NT2/D1 (cell line): ENCODE results near the gene PCDHGB2.
"Not testable (repeated sequence)": the region's sequence is repeated elsewhere in the genome, so short reads cannot be mapped to it uniquely, and the experiment has no call there.

Experiments
- DNase-seq: peaks from one replicate; pipeline ENCODE4 v3.0.0-alpha.2; 2011; ENCODE audit warnings: low read depth, low spot score
- H3K27me3 ChIP-seq: 2 replicates; pipeline ENCODE4 v1.6.0; 2011; ENCODE audit warnings: mild to moderate bottlenecking; ENCODE audit not compliant: insufficient read length, insufficient read depth
- H3K36me3 ChIP-seq: 2 replicates; pipeline ENCODE4 v1.6.1; 2011; ENCODE audit warnings: mild to moderate bottlenecking, low read length, mixed read lengths; ENCODE audit not compliant: insufficient read depth, insufficient read length
- H3K4me1 ChIP-seq: 2 replicates; pipeline ENCODE4 v1.5.1; 2011; ENCODE audit not compliant: insufficient read depth, insufficient read length
- H3K4me3 ChIP-seq: 2 replicates; pipeline ENCODE4 v1.5.1; 2011; ENCODE audit warnings: low read depth; ENCODE audit not compliant: insufficient read length
- H3K9ac ChIP-seq: 2 replicates; pipeline ENCODE4 v1.6.0; 2011; ENCODE audit warnings: low read depth; ENCODE audit not compliant: insufficient read length
- H3K9me3 ChIP-seq: 2 replicates; pipeline ENCODE4 v1.5.1; 2011; ENCODE audit warnings: mild to moderate bottlenecking, low read length; ENCODE audit not compliant: insufficient read depth
- SUZ12 ChIP-seq: IDR thresholded peaks from 2 replicates; pipeline ENCODE4 v1.6.1; 2011; ENCODE audit not compliant: insufficient read length, insufficient read depth; ENCODE audit errors: extremely low read depth
- YY1 ChIP-seq: IDR thresholded peaks from 2 replicates; pipeline ENCODE4 v1.6.1; 2011; ENCODE audit not compliant: insufficient read length, insufficient read depth
- ZNF274 ChIP-seq: IDR thresholded peaks from 2 replicates; pipeline ENCODE4 v1.6.1; 2011; ENCODE audit warnings: mild to moderate bottlenecking, low read depth, low read length

The PCDHGB2 gene

GRCh38 chr5:141326088-141326854 is 33.5 kb upstream of the PCDHGB2 start:
- Histone ChIP-seq H3K9ac (no peak overlapping the region), H3K9me3 (no peaks in the 10 kb centered on the region)
- TF ChIP-seq YY1 (no peak), ZNF274 (no peak), SUZ12 (no peak)

DNA sequence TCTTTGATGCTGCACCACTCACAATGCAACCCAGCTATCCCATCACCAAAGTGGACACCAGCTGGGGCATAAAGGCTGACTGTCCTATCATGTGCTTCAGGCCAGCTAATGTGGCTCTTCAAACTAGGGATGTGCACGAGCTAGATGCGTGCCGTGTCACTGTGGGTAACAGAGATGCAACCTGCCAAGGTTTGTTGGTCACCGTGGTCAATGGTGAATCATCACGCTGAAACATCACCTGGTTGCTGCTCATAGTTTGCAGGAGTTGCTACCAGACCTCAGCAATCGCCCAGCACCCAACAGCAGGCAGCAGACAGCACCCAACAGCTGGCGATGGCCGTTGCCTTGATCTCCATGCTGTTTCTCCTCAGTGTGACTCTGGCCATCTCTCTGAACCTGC is 31.6 kb upstream of the PCDHGB2 start:
- no peaks in the 10 kb centered on the region for H3K4me1 ChIP-seq
- H3K27me3 ChIP-seq = no peaks in the 10 kb centered on the region
- TF ChIP-seq ZNF274 (no peak), SUZ12 (no peak), YY1 (no peak)

More at GRCh38 chr5:141326088-141326854, 33.5 kb upstream of the PCDHGB2 start:
- H3K4me3 ChIP-seq = no peak overlapping the region
- no peaks in the 10 kb centered on the region for H3K4me1 ChIP-seq
- DNase-seq = no peak
- no peaks in the 10 kb centered on the region for H3K36me3 ChIP-seq
- H3K27me3 ChIP-seq = no peaks in the 10 kb centered on the region

GRCh38 chr5:141330299-141331080 is 29.3 kb upstream of the PCDHGB2 start, which contains the start of gene PCDHGA1:
Gene PCDHGA1 (plus strand): TSS chr5:141330514.
- Histone ChIP-seq H3K9ac (no peak within 1 kb of the TSS), H3K4me3 (no peak within 1 kb of the TSS), H3K36me3 (no peaks in the 10 kb centered on the region), H3K27me3 (no peaks in the 10 kb centered on the region), H3K9me3 (no peaks in the 10 kb centered on the region; the same call in 1 of the 2 replicates), H3K4me1 (no peaks in the 10 kb centered on the region)
- DNase-seq = peak; percentile 28
- TF ChIP-seq YY1 = no peak
- no peak for TF ChIP-seq ZNF274
- TF ChIP-seq SUZ12 = no peak

More for the DNA sequence above, 31.6 kb upstream of the PCDHGB2 start:
- DNase-seq = no peak
- Histone ChIP-seq H3K36me3 (no peaks in the 10 kb centered on the region), H3K4me3 (no peak overlapping the region), H3K9me3 (no peaks in the 10 kb centered on the region; the same call in 1 of the 2 replicates), H3K9ac (no peak overlapping the region)

DNA sequence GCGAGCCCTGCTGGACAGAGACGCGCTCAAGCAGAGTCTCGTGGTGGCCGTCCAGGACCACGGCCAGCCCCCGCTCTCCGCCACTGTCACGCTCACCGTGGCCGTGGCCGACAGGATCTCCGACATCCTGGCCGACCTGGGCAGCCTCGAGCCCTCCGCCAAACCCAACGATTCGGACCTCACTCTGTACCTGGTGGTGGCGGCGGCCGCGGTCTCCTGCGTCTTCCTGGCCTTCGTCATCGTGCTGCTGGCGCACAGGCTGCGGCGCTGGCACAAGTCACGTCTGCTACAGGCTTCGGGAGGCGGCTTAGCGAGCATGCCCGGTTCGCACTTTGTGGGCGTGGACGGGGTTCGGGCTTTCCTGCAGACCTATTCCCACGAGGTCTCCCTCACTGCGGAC is 27.2 kb upstream of the PCDHGB2 start:
- not testable (repeated sequence) for H3K4me3 ChIP-seq, DNase-seq, H3K27me3 ChIP-seq, H3K36me3 ChIP-seq, H3K9me3 ChIP-seq, H3K9ac ChIP-seq, H3K4me1 ChIP-seq

DNA sequence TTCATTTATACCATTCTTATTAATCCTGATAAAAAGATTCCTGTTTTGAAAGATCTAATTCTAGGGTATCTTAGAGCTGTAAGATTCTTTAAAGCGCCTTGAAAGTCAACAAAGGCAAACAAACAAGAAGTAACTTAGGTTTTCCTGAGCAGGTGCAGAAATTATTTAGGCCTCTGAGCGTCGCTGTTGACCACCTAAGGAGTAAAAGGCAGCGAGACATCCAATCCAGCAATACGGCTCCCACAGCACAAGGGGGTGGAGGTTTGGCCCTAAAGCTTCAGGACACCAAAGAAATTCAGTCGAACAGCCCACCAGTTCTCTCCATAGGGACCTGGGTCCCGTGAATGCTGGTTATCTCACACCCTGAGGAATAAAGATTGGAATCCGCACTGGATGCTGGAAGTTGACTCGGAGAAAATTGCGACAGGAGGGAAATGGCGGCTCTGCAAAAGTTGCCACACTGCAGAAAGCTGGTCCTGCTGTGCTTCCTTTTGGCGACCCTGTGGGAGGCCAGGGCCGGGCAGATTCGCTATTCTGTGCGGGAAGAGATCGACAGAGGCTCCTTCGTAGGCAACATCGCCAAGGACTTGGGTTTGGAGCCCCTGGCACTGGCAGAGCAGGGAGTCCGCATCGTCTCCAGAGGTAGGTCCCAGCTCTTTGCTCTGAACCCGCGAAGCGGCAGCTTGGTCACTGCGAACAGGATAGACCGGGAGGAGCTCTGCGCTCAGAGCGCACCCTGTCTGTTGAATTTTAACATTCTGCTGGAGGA is 21.1 kb upstream of the PCDHGB2 start, which contains the start of gene PCDHGA2:
Gene PCDHGA2 (plus strand): TSS at position 223 of the 769 bp plus-strand sequence.
- H3K27me3 ChIP-seq = no peaks in the 10 kb centered on the region
- H3K36me3 ChIP-seq = no peaks in the 10 kb centered on the region
- H3K4me1 ChIP-seq = no peaks in the 10 kb centered on the region
- H3K4me3 ChIP-seq = no peak within 1 kb of the TSS
- H3K9me3 ChIP-seq = peaks cover 28% of the 10 kb centered on the region
- peak; percentile 42 for DNase-seq
- no peak for TF ChIP-seq SUZ12
- TF ChIP-seq YY1 = no peak
- no peak for TF ChIP-seq ZNF274
- H3K9ac ChIP-seq = no peak within 1 kb of the TSS

DNA sequence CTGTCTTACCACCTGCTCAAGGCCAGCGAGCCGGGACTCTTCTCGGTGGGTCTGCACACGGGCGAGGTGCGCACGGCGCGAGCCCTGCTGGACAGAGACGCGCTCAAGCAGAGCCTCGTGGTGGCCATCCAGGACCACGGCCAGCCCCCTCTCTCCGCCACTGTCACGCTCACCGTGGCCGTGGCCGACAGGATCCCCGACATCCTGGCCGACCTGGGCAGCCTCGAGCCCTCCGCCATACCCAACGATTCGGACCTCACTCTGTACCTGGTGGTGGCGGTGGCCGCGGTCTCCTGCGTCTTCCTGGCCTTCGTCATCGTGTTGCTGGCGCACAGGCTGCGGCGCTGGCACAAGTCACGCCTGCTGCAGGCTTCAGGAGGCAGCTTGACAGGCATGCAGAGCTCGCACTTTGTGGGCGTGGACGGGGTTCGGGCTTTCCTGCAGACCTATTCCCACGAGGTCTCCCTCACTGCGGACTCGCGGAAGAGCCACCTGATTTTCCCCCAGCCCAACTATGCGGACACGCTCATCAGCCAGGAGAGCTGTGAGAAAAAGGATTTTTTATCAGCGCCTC is 18.9 kb upstream of the PCDHGB2 start:
- H3K4me1 ChIP-seq, H3K9ac ChIP-seq, H3K27me3 ChIP-seq, H3K36me3 ChIP-seq, DNase-seq, H3K4me3 ChIP-seq: not testable (repeated sequence)
- peaks cover 44% of the 10 kb centered on the region for H3K9me3 ChIP-seq

GRCh38 chr5:141342773-141343172 is 17.0 kb upstream of the PCDHGB2 start:
- Histone ChIP-seq H3K4me3 (no peak overlapping the region), H3K36me3 (no peaks in the 10 kb centered on the region), H3K9ac (no peak overlapping the region), H3K27me3 (no peaks in the 10 kb centered on the region), H3K9me3 (peaks cover 44% of the 10 kb centered on the region), H3K4me1 (no peaks in the 10 kb centered on the region)
- TF ChIP-seq SUZ12 (no peak), ZNF274 (no peak), YY1 (no peak)
- no peak for DNase-seq
